Measurements from ENCODE around the gene SLC2A4.

SLC2A4 gene

DNA sequence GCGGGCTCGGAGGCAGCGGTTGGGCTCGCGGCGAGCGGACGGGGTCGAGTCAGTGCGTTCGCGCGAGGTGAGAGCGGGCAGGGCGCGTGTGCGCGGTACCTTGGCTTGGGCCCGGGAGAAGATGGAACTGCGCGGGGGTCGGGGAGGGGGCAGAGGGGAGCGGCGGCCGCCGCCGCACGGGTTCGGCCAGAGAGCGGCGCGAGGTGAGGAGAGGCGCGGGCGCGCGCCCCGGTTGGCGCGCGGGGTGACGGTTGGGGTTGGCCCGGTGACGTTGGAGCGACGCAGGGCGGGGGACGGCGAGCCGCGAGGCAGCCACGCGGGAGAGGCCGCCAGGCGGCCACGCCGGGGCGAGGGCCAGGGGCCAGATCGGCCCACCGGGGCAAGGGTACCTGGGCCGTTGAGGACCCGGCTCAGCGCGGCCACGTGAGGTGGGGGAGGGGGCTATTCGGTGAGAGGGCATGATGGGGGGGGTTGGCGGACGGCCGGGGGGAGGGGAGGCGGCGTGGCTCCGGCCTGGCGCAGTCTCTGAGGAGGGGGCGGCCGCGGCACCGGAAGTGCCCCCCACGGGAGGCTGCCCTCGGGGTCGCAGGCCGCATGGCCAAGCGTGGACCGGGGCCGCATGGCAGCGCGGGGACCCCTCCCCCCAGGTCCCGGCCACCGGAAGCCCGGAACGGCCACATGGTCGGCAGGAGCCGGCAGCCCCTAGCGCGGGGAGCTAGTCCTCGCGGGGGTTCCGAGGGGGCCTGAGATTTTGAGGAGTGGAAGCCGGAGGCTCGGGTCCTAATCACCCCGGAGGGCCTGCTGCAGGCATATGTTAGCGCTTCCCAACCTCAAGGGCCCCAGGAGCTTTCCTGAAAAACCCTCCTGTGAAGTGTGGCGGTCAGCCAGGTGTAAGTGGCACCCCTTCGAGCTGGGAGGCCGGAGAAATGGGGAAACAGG, 26.4 kb downstream of the SLC2A4 start:
- peak in 1 of 2 experiments; percentile 10 for DNase-seq

- DNase-seq: peak; percentile 54 to 73
Measured at GRCh38 chr17:7308625-7309433, 27.3 kb downstream of the SLC2A4 start.

GRCh38 chr17:7309628-7310027, 28.1 kb downstream of the SLC2A4 start:
- DNase-seq: no peak

GRCh38 chr17:7311110-7311705, 29.7 kb downstream of the SLC2A4 start:
- no peak for DNase-seq

DNA sequence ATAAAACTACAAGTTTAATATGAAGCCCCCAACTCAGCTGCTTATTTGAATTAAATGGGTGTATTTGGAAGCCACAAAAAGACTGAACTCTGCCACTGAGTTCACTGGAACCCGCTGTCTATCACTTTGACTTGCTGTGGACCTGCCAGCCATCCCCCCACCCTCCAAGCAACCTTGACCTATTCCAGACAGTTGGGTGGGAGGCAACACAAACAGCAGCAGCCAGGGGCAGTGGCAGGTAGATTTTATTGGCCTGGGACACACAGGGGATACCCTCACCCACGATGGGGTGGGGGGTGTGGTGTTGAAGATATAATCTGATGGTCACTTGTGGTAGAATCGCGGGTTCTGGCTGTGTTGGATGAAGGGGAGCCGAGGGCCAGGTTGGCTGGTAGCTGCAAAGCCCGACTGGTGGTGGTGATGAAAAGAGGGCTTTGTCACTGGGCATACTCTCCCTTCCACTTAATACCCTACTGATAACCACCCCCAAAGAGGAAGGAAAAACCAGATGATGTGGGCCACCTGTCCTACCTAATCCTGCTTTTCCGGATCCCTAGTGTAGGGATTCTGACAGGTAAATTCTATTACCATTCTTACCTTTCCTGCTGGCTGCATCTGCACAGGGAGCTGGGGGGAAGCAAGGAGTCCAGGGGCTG, 31.0 kb downstream of the SLC2A4 start:
- DNase-seq: no peak

DNA sequence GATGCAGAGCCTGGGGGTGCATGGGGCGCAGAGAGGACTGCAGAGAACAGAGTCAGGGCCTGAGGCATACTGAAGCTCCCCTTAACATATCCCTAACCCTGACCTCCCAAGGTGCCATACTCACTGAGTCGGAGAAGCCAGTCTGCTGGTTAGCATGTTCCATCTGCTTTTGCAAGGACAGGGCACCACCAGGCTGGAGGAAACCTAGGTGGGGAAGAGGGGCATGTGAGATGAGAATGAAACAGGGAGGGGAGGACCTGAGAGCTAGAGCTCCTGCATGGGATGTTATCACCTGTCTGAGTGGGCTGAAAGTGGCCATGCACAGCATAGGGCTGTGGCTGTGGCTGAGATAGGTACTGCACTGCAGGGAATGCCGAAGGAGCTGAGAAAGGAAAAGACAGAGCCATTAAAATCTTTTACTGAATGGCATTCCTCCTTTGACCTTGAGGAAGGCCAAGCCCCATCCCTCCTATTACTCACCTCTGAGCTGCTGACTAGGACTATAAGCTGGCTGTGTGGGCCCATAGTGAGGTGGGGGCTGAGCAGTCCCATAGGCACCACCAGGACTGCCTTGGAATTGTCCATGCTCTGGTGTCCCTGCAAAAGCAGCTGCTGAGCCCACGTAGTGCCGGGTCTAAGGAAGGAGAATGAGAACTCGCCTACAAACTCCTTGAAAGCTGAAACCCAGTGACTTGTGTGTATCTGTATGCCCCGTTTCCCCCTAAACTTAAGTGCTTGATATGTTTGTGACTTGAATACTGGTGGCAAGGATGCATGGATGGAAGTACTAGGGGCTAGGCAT, 31.8 kb downstream of the SLC2A4 start:
- DNase-seq: no peak

- DNase-seq: no peak
Measured at GRCh38 chr17:7313890-7314718, 32.6 kb downstream of the SLC2A4 start.

- DNase-seq: peak; percentile 47 to 88
Measured at GRCh38 chr17:7314719-7315569, 33.4 kb downstream of the SLC2A4 start, which contains the start of gene GPS2. TSS of gene GPS2 (minus strand) at chr17:7315360. CDS start at chr17:7315052, 308 bp downstream.

GRCh38 chr17:7315570-7316235, 34.2 kb downstream of the SLC2A4 start:
- no peak for DNase-seq

DNA sequence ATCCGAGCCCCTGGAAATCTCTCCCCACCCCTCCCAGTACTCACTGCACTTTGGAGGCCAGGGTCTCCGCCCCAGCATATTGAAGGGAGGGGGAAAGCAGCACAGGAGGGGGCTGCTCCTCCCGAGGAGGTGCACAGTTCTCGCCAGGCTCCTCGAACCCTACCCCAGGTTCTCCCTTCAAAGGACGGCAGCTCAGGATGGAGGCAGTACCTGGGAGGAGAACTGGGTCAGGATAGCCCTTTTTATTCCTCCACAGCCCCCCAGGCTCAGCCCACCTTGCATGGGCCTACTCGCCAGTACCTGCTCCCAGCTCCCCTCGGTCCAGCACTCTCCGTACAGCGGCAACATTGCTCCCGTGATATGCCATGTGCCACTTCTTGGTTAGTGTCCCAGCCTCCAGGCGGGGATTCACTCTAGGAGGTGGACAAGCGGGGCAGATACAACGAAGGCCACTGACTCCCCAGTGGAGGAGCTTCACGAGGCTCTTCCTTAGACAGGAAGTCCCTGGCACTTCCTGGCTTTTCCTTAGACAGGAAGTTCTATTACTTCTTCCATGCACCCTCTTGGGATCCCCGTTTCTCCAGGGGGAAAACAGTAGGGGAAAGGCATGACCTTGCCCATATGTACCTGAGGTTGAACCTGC, 35.8 kb downstream of the SLC2A4 start:
- no peak for DNase-seq

DNA sequence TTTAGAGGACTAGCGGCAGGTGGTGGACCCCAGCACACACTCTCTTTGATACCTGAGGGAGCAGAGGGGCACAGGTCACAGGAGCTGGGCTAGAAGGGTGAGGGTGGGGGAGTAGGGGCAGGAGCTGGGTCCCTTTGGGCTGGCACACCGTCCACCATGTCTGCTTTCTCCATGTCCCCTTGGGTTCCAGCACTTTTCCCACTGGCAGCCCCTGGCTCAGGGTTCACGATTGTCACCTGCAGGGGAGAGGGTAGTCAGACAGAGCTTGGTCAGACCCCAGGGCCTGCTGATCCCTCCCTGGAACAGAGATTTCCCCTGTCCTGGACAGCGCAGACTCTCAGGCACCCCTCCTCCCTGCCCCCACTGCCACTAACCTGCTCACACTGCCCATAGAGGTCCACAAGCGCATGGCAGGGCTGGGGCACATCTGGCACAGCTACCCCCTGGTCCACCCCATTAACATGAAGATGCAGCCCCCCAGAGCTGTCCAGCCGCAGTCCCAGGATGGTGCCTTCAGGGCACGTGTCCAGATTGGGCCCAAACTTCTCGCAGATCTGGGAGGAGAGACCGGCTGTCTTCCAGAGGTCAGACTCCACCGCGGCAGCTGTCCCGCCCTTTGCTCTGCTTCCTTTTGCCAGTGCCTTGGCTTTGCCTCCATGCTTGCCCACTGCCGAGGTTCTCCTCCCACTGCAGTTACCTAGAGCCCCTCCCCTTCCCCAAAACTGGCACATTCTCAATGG, 36.8 kb downstream of the SLC2A4 start:
- DNase-seq: no peak

DNA sequence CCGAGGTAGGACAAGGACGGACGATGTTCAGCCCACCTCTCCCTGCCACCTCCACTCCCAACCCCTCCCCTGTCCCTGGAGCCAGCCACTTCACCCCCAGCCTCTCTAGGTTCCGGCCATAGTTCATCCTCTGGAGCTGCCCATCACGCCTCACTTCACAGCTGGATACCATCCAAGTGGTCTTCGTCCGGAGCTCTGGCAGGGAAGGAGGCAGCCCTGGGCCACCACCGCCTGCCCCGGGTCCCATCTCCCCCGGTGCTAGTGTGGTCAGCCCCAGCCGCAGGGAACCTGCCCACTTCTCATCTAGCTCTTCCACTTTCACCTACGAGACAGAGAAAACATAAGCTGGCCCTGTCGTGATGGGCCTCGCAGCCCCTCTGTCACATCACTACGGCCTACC, 39.9 kb downstream of the SLC2A4 start:
- no peak for DNase-seq

DNA sequence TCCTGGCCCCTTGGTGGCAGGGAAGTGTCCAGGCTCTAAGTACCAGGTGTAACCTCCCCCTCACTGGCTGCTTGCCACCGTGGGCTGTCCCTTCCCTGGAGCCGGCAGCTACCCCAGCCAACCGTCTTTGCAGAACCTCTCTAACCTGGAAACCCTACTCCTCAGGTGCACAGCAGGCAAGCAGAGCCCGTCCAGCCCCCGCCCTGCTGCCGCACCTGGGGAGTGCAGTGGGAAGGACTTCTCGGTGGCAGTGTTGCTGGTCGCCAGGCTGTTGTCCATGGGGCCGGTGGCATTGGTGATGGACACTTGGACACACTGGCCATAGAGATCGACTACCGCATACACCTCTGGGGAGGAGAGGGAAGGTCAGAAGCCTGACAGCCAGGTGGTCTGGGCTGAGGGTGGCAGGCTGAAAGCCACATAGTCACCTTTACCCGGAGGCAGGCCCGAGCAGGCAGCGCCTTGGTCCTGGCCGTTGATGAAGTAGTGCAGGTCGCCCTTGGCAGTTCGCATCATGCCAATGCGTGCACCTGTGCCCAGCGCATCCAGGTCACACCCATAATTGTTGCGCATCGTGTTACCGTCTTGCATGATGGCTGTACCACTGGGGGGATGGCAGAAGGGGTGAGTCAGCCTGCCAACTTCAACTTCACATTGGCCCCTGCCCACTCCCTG, 41.1 kb downstream of the SLC2A4 start:
- no peak for DNase-seq

GRCh38 chr17:7323731-7324437, 42.4 kb downstream of the SLC2A4 start:
- DNase-seq: peak in 1 of 2 experiments; percentile 37

DNA sequence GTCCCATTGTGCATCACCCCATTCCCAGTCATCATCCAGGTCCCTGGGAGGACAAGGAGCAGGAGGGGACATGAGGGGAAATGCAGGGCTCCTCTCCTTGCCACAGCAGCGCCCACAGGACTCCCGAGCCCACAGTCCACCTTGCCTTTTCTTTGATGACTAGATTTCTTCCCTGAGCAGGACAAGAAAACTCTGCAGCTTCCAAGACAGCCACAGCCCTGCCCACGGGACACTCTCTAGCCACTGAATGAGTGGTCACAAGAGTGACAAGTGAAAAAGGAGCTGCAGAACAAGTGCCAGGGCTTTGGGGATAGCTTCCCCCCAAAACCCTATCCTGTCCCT, 42.9 kb downstream of the SLC2A4 start:
- no peak for DNase-seq

DNA sequence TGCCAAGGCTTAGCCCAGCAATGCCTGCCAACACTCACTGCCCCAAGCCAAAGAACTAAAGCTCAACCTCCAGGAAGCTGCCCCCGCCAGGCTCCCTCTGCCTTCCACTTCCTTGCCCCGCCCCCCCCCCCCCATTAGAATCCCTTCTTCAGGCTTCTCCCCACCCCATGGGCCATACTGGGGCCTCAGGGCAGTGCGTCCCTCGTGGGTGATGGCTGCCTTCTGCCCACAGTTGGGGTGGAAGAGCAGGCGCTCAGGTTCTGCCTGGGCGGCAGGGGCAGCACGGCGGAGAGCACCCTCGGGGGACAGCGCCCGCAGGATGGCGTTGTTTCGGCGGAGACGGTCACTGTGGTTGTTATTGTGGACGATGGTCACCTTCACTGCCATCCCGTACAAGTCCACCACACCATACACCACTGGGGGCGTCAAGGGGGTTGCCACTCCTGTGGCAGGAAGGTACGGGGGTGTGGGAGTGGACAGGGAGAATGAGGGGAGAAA, 43.6 kb downstream of the SLC2A4 start:
- no peak for DNase-seq

- no peak for DNase-seq
Measured at GRCh38 chr17:7326186-7326585, 44.7 kb downstream of the SLC2A4 start.

All from NCI-H526 (cell line).